OCI-LY7 (cell line): ENCODE results near the gene RBM15.

Source experiments
- EZH2phosphoT487 ChIP-seq: fragments of 200-600 bp; sonication (generic); IDR thresholded peaks from 2 replicates; pipeline ENCODE4 v1.6.1; 2018; ENCODE audit warnings: low read depth, borderline replicate concordance, mild to moderate bottlenecking, mixed run types, antibody characterized with exemption, low read length, moderate library complexity, mixed read lengths
- TF ChIP-seq, protein P1 (sequence below): fragments of 200-600 bp; sonication (generic); conservative IDR thresholded peaks from 2 replicates; pipeline ENCODE4 v1.5.1; 2014; ENCODE audit warnings: mild to moderate bottlenecking, antibody characterized with exemption, low read length, moderate library complexity, mixed read lengths

- TF ChIP-seq, protein P1, sequence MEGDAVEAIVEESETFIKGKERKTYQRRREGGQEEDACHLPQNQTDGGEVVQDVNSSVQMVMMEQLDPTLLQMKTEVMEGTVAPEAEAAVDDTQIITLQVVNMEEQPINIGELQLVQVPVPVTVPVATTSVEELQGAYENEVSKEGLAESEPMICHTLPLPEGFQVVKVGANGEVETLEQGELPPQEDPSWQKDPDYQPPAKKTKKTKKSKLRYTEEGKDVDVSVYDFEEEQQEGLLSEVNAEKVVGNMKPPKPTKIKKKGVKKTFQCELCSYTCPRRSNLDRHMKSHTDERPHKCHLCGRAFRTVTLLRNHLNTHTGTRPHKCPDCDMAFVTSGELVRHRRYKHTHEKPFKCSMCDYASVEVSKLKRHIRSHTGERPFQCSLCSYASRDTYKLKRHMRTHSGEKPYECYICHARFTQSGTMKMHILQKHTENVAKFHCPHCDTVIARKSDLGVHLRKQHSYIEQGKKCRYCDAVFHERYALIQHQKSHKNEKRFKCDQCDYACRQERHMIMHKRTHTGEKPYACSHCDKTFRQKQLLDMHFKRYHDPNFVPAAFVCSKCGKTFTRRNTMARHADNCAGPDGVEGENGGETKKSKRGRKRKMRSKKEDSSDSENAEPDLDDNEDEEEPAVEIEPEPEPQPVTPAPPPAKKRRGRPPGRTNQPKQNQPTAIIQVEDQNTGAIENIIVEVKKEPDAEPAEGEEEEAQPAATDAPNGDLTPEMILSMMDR: no peak
- no peak for TF ChIP-seq EZH2phosphoT487
Observed at GRCh38 chr1:110293601-110294104, 45.5 kb upstream of the RBM15 start.
